Naive thymus-derived CD8-positive, alpha-beta T cell (primary cell): ENCODE measurements around the gene OR2H1. TPM values are rescaled to one million over a fixed set of nuclear protein-coding genes. Genes with fewer than 3 reads are reported as not detected.
A peak's percentile ranks its signal among the peaks of the same experiment; 100 is the strongest.

Experiments used
- ATAC-seq, 2 donors: fragments of 150-1000 bp; cut with Tn5 transposase in 1 of 2; sonication (Bioruptor Pico), chemical (Tn5 transposase) in 1 of 2; 1 replicate in 1 of 2; 2 replicates in 1 of 2; pipeline ENCODE4 v1.10.0; 2021; ENCODE audit warnings: mild to moderate bottlenecking in 2 of 2, moderate library complexity in 2 of 2
- POLR2A ChIA-PET: fragments of 350-600 bp; sonication (Branson Sonifier 250); formaldehyde crosslinking; loops from one replicate; lab custom pipeline; 2021; ENCODE audit warnings: antibody characterized with exemption; lab: Charles Lee
- DNase-seq, 10 donors: peaks; one replicate each; pipeline versions ENCODE4 v3.0.0 to v3.0.0-alpha.2; 2020 to 2022
- H3K27ac Mint-ChIP-seq, 10 donors: one replicate each; pipeline ENCODE4 v1.8.0; 2020 to 2022; ENCODE audit warnings: mild to moderate bottlenecking in 10 of 10, mixed read lengths in 10 of 10, moderate library complexity in 4 of 10, inconsistent platforms in 1 of 10
- H3K27me3 Mint-ChIP-seq, 5 donors: one replicate each; pipeline ENCODE4 v1.8.0; 2021 to 2022; ENCODE audit warnings: mixed read lengths in 5 of 5
- H3K36me3 Mint-ChIP-seq, 3 donors: one replicate each; pipeline ENCODE4 v1.8.0; 2020 to 2022; ENCODE audit warnings: mixed read lengths in 3 of 3, mild to moderate bottlenecking in 2 of 3, inconsistent platforms in 1 of 3
- H3K4me1 Mint-ChIP-seq, 4 donors: one replicate each; pipeline ENCODE4 v1.8.0; 2021 to 2022; ENCODE audit warnings: mixed read lengths in 4 of 4
- H3K4me3 Mint-ChIP-seq, 10 donors: one replicate each; pipeline ENCODE4 v1.8.0; 2020 to 2022; ENCODE audit warnings: mild to moderate bottlenecking in 10 of 10, mixed read lengths in 10 of 10, moderate library complexity in 6 of 10, inconsistent platforms in 1 of 10
- H3K9me3 Mint-ChIP-seq, 9 donors: one replicate each; pipeline ENCODE4 v1.8.0; 2020 to 2022; ENCODE audit warnings: mixed read lengths in 9 of 9, mild to moderate bottlenecking in 3 of 9, inconsistent platforms in 1 of 9, moderate library complexity in 1 of 9
- polyA plus RNA-seq, 3 donors: library from polyadenylated mRNA; unstranded; fragments of 300-500 nt; fragmentation: Illumina TruSeq; gene quantifications; one replicate each; pipeline ENCODE4 v1.2.3, GENCODE V29; 2021
- total RNA-seq, 8 experiments: library from RNA in 2 of 8; stranded (reverse) in 2 of 8; gene quantifications; one replicate each; pipeline ENCODE4 v1.2.3 and lab custom pipeline; 2021 to 2026

OR2H1 gene
- total and polyA plus RNA-seq, 5 experiments from 2014 or later: not detected

GRCh38 chr6:29487660-29488059 lies 30.7 kb downstream of the OR2H1 start, which contains the start of gene MAS1L:
TSS of gene MAS1L (minus strand) at chr6:29487956. CDS start at chr6:29487902, 54 bp downstream.
- Mint-ChIP-seq H3K27ac (no peak within 1 kb of the TSS), H3K4me1 (peaks cover 0 to 2% (median 0%) of the 10 kb centered on the region in 4 donors), H3K9me3 (peaks cover 0 to under 1% (median 0%) of the 10 kb centered on the region in 9 donors), H3K4me3 (no peak within 1 kb of the TSS), H3K36me3 (peaks cover 0 to 2% (median 0%) of the 10 kb centered on the region in 3 donors), H3K27me3 (peaks cover 11 to 30% (median 16%) of the 10 kb centered on the region in 5 donors)
- DNase-seq: no peak
- ATAC-seq: no peak
- POLR2A ChIA-PET: no interaction called here

GRCh38 chr6:29488874-29489273 lies 31.9 kb downstream of the OR2H1 start:
- POLR2A ChIA-PET: no interaction called here
- H3K4me1 Mint-ChIP-seq: peaks cover 0 to 2% (median 0%) of the 10 kb centered on the region in 4 donors
- peaks cover 14 to 30% (median 19%) of the 10 kb centered on the region in 5 donors for H3K27me3 Mint-ChIP-seq
- no peak overlapping the region for H3K27ac Mint-ChIP-seq
- DNase-seq (no peak), ATAC-seq (no peak)
- H3K9me3 Mint-ChIP-seq: no peaks in the 10 kb centered on the region
- H3K36me3 Mint-ChIP-seq: no peaks in the 10 kb centered on the region
- no peak overlapping the region for H3K4me3 Mint-ChIP-seq

- peaks cover 14 to 30% (median 19%) of the 10 kb centered on the region in 5 donors for H3K27me3 Mint-ChIP-seq
- ATAC-seq (no peak), DNase-seq (no peak)
- H3K4me3 Mint-ChIP-seq: no peak overlapping the region
- POLR2A ChIA-PET: no interaction called here
- no peak overlapping the region for H3K27ac Mint-ChIP-seq
- peaks cover 0 to 2% (median 0%) of the 10 kb centered on the region in 4 donors for H3K4me1 Mint-ChIP-seq
- H3K9me3 Mint-ChIP-seq: no peaks in the 10 kb centered on the region
- H3K36me3 Mint-ChIP-seq: no peaks in the 10 kb centered on the region
These were observed 32.3 kb downstream of the OR2H1 start for GRCh38 chr6:29489286-29489685.

GRCh38 chr6:29490055-29490454 lies 33.1 kb downstream of the OR2H1 start:
- H3K27me3 Mint-ChIP-seq: peaks cover 14 to 30% (median 22%) of the 10 kb centered on the region in 5 donors
- POLR2A ChIA-PET: no interaction called here
- ATAC-seq (no peak), DNase-seq (no peak)
- H3K4me3 Mint-ChIP-seq: no peak overlapping the region
- peak overlapping the region in 1 of 10 donors; percentile 1 for H3K27ac Mint-ChIP-seq
- H3K9me3 Mint-ChIP-seq: no peaks in the 10 kb centered on the region
- H3K4me1 Mint-ChIP-seq: peaks cover 0 to 2% (median 0%) of the 10 kb centered on the region in 4 donors
- no peaks in the 10 kb centered on the region for H3K36me3 Mint-ChIP-seq

GRCh38 chr6:29490552-29490951 lies 33.6 kb downstream of the OR2H1 start:
- H3K9me3 Mint-ChIP-seq: no peaks in the 10 kb centered on the region
- H3K4me3 Mint-ChIP-seq: no peak overlapping the region
- H3K27me3 Mint-ChIP-seq: peaks cover 15 to 30% (median 24%) of the 10 kb centered on the region in 5 donors
- no peaks in the 10 kb centered on the region for H3K36me3 Mint-ChIP-seq
- no peak overlapping the region for H3K27ac Mint-ChIP-seq
- DNase-seq (no peak), ATAC-seq (no peak)
- POLR2A ChIA-PET: no interaction called here
- peaks cover 0 to 2% (median 0%) of the 10 kb centered on the region in 4 donors for H3K4me1 Mint-ChIP-seq

GRCh38 chr6:29491574-29491973 lies 34.6 kb downstream of the OR2H1 start:
- ATAC-seq (no peak), DNase-seq (no peak)
- Mint-ChIP-seq H3K27ac (peak overlapping the region in 1 of 10 donors; percentile 11), H3K4me1 (peaks cover 0 to 2% (median 0%) of the 10 kb centered on the region in 4 donors), H3K4me3 (no peak overlapping the region), H3K36me3 (no peaks in the 10 kb centered on the region), H3K9me3 (no peaks in the 10 kb centered on the region), H3K27me3 (peaks cover 13 to 25% (median 21%) of the 10 kb centered on the region in 5 donors)
- POLR2A ChIA-PET: no interaction called here

GRCh38 chr6:29493261-29493660 lies 36.3 kb downstream of the OR2H1 start:
- no peaks in the 10 kb centered on the region for H3K9me3 Mint-ChIP-seq
- no peaks in the 10 kb centered on the region for H3K36me3 Mint-ChIP-seq
- H3K27me3 Mint-ChIP-seq: peaks cover 9 to 24% (median 14%) of the 10 kb centered on the region in 5 donors
- H3K4me1 Mint-ChIP-seq: peaks cover 0 to 2% (median 0%) of the 10 kb centered on the region in 4 donors
- ATAC-seq (no peak), DNase-seq (no peak)
- H3K27ac Mint-ChIP-seq: no peak overlapping the region
- POLR2A ChIA-PET: no interaction called here
- no peak overlapping the region for H3K4me3 Mint-ChIP-seq

GRCh38 chr6:29494131-29494530 lies 37.2 kb downstream of the OR2H1 start:
- no peak for ATAC-seq
- Mint-ChIP-seq H3K9me3 (no peaks in the 10 kb centered on the region), H3K4me1 (peaks cover 0 to 2% (median 0%) of the 10 kb centered on the region in 4 donors), H3K27ac (no peak overlapping the region), H3K36me3 (no peaks in the 10 kb centered on the region), H3K4me3 (no peak overlapping the region), H3K27me3 (peaks cover 14 to 29% (median 19%) of the 10 kb centered on the region in 5 donors)
- no peak for DNase-seq
- POLR2A ChIA-PET: no interaction called here

- H3K4me1 Mint-ChIP-seq: no peaks in the 10 kb centered on the region
- no peaks in the 10 kb centered on the region for H3K9me3 Mint-ChIP-seq
- no peaks in the 10 kb centered on the region for H3K36me3 Mint-ChIP-seq
- ATAC-seq (no peak), DNase-seq (no peak)
- POLR2A ChIA-PET: no interaction called here
- H3K27ac Mint-ChIP-seq: no peak overlapping the region
- H3K27me3 Mint-ChIP-seq: peaks cover 13 to 32% (median 18%) of the 10 kb centered on the region in 5 donors
- H3K4me3 Mint-ChIP-seq: no peak overlapping the region
These were observed 38.6 kb downstream of the OR2H1 start for GRCh38 chr6:29495571-29495970.

- Mint-ChIP-seq H3K27me3 (peaks cover 15 to 38% (median 26%) of the 10 kb centered on the region in 5 donors), H3K4me3 (no peak overlapping the region), H3K9me3 (no peaks in the 10 kb centered on the region), H3K36me3 (no peaks in the 10 kb centered on the region), H3K4me1 (no peaks in the 10 kb centered on the region), H3K27ac (no peak overlapping the region)
- POLR2A ChIA-PET: no interaction called here
- ATAC-seq (no peak), DNase-seq (no peak)
These were observed 40.0 kb downstream of the OR2H1 start for GRCh38 chr6:29496961-29497360.

- Mint-ChIP-seq H3K36me3 (peaks cover 0 to 5% (median 0%) of the 10 kb centered on the region in 3 donors), H3K9me3 (no peaks in the 10 kb centered on the region), H3K4me3 (no peak overlapping the region), H3K27ac (peak overlapping the region in 1 of 10 donors; percentile 26), H3K4me1 (no peaks in the 10 kb centered on the region), H3K27me3 (peaks cover 17 to 41% (median 37%) of the 10 kb centered on the region in 5 donors)
- no peak for DNase-seq
- POLR2A ChIA-PET: no interaction called here
- no peak for ATAC-seq
These were observed 42.7 kb downstream of the OR2H1 start for GRCh38 chr6:29499704-29500103.

GRCh38 chr6:29500594-29500993 lies 43.6 kb downstream of the OR2H1 start:
- no peaks in the 10 kb centered on the region for H3K9me3 Mint-ChIP-seq
- POLR2A ChIA-PET: no interaction called here
- no peak overlapping the region for H3K27ac Mint-ChIP-seq
- H3K4me1 Mint-ChIP-seq: no peaks in the 10 kb centered on the region
- ATAC-seq (no peak), DNase-seq (no peak)
- H3K4me3 Mint-ChIP-seq: no peak overlapping the region
- peaks cover 0 to 5% (median 0%) of the 10 kb centered on the region in 3 donors for H3K36me3 Mint-ChIP-seq
- peaks cover 15 to 41% (median 34%) of the 10 kb centered on the region in 5 donors for H3K27me3 Mint-ChIP-seq

- H3K27me3 Mint-ChIP-seq: peaks cover 15 to 41% (median 33%) of the 10 kb centered on the region in 5 donors
- no peak for ATAC-seq
- H3K4me3 Mint-ChIP-seq: no peak overlapping the region
- no peak for DNase-seq
- no peaks in the 10 kb centered on the region for H3K4me1 Mint-ChIP-seq
- POLR2A ChIA-PET: no interaction called here
- no peak overlapping the region for H3K27ac Mint-ChIP-seq
- H3K36me3 Mint-ChIP-seq: peaks cover 0 to 5% (median 0%) of the 10 kb centered on the region in 3 donors
- no peaks in the 10 kb centered on the region for H3K9me3 Mint-ChIP-seq
These were observed 44.2 kb downstream of the OR2H1 start for GRCh38 chr6:29501106-29501505.

GRCh38 chr6:29502181-29502580 lies 45.2 kb downstream of the OR2H1 start:
- Mint-ChIP-seq H3K9me3 (no peaks in the 10 kb centered on the region), H3K4me3 (no peak overlapping the region), H3K27ac (peak overlapping the region in 1 of 10 donors; percentile 60), H3K4me1 (no peaks in the 10 kb centered on the region), H3K36me3 (peaks cover 0 to 5% (median 0%) of the 10 kb centered on the region in 3 donors), H3K27me3 (peaks cover 15 to 41% (median 32%) of the 10 kb centered on the region in 5 donors)
- ATAC-seq: no peak
- no peak for DNase-seq
- POLR2A ChIA-PET: no interaction called here
